Glutamatergic neuron (in vitro differentiated cells): ENCODE measurements around the gene KCNIP1. TPM values are rescaled to one million over a fixed set of nuclear protein-coding genes. Genes with fewer than 3 reads are reported as not detected.

Experiments used
- DNase-seq: peaks from one replicate; pipeline ENCODE4 v3.0.0; 2022
- H3K27ac Mint-ChIP-seq: one replicate; pipeline ENCODE4 v1.8.0; 2020; ENCODE audit warnings: mild to moderate bottlenecking, mixed read lengths, inconsistent platforms; ENCODE audit not compliant: unreplicated experiment
- H3K27me3 Mint-ChIP-seq: one replicate; pipeline ENCODE4 v1.8.0; 2020; ENCODE audit warnings: mild to moderate bottlenecking, moderate library complexity, mixed read lengths, inconsistent platforms; ENCODE audit not compliant: unreplicated experiment
- H3K36me3 Mint-ChIP-seq: one replicate; pipeline ENCODE4 v1.8.0; 2020; ENCODE audit warnings: mild to moderate bottlenecking, mixed read lengths, inconsistent platforms; ENCODE audit not compliant: unreplicated experiment
- H3K4me1 Mint-ChIP-seq: one replicate; pipeline ENCODE4 v1.8.0; 2020; ENCODE audit warnings: mild to moderate bottlenecking, low read depth, mixed read lengths, inconsistent platforms; ENCODE audit not compliant: unreplicated experiment
- H3K4me3 Mint-ChIP-seq: one replicate; pipeline ENCODE4 v1.8.0; 2020; ENCODE audit warnings: mild to moderate bottlenecking, mixed read lengths, inconsistent platforms; ENCODE audit not compliant: unreplicated experiment
- H3K9me3 Mint-ChIP-seq: one replicate; pipeline ENCODE4 v1.8.0; 2020; ENCODE audit warnings: mild to moderate bottlenecking, moderate library complexity, mixed read lengths, inconsistent platforms; ENCODE audit not compliant: unreplicated experiment
- CTCF ChIP-seq: fragments of 200-600 bp; sonication (generic); IDR thresholded peaks from one replicate; pipeline ENCODE4 v1.5.0; 2021; ENCODE audit not compliant: partially characterized antibody, unreplicated experiment
- long read RNA-seq: library from polyadenylated mRNA; unstranded; transcript quantifications from one replicate; pipeline ENCODE4 v2.0.0, GENCODE V29; 2020; ENCODE audit not compliant: unreplicated experiment
- total RNA-seq: library from RNA; stranded (reverse); fragmentation: NEBNext Ultra II Directional; extraction: Animal tissue kit (Norgen Biotek cat#: 25700); gene quantifications from one replicate; pipeline ENCODE4 v1.2.1, GENCODE V29; 2021; ENCODE audit not compliant: unreplicated experiment

KCNIP1 gene
- 0.47 TPM for total RNA-seq
- long read RNA-seq, partial matches to known transcripts, result 0 of 1 reads
- long read RNA-seq, other reads (novel, unspliced or antisense), result 1 of 1 reads

GRCh38 chr5:170503990-170504596, at the start of gene KCNIP1:
TSS of gene KCNIP1 (plus strand) at chr5:170504020.
- Mint-ChIP-seq H3K4me3 (peak within 1 kb of the TSS; percentile 83), H3K27ac (peak within 1 kb of the TSS; percentile 62), H3K9me3 (peaks cover 7% of the 10 kb centered on the region), H3K36me3 (no peaks in the 10 kb centered on the region), H3K27me3 (peaks cover 19% of the 10 kb centered on the region), H3K4me1 (peaks cover 6% of the 10 kb centered on the region)
- TF ChIP-seq CTCF, result no peak
- peak; percentile 83 for DNase-seq

GRCh38 chr5:170463426-170463825, 40.4 kb upstream of the KCNIP1 start:
- peaks cover 14% of the 10 kb centered on the region for H3K36me3 Mint-ChIP-seq
- DNase-seq, result no peak
- no peak for TF ChIP-seq CTCF
- H3K9me3 Mint-ChIP-seq, result peaks cover 4% of the 10 kb centered on the region
- H3K4me1 Mint-ChIP-seq, result no peaks in the 10 kb centered on the region
- no peak overlapping the region for H3K27ac Mint-ChIP-seq
- no peak overlapping the region for H3K4me3 Mint-ChIP-seq
- H3K27me3 Mint-ChIP-seq, result peaks cover 2% of the 10 kb centered on the region

- no peak overlapping the region for H3K27ac Mint-ChIP-seq
- TF ChIP-seq CTCF, result no peak
- DNase-seq, result no peak
- H3K4me3 Mint-ChIP-seq, result no peak overlapping the region
- peaks cover 4% of the 10 kb centered on the region for H3K9me3 Mint-ChIP-seq
- peaks cover 14% of the 10 kb centered on the region for H3K36me3 Mint-ChIP-seq
- no peaks in the 10 kb centered on the region for H3K4me1 Mint-ChIP-seq
- H3K27me3 Mint-ChIP-seq, result peaks cover 2% of the 10 kb centered on the region
Observed at GRCh38 chr5:170464280-170465127, 39.3 kb upstream of the KCNIP1 start.

- Mint-ChIP-seq H3K36me3 (no peaks in the 10 kb centered on the region), H3K9me3 (no peaks in the 10 kb centered on the region), H3K4me3 (no peak overlapping the region), H3K27ac (no peak overlapping the region), H3K4me1 (no peaks in the 10 kb centered on the region), H3K27me3 (peaks cover 2% of the 10 kb centered on the region)
- DNase-seq, result no peak
- TF ChIP-seq CTCF, result no peak
Observed at GRCh38 chr5:170466553-170466952, 37.3 kb upstream of the KCNIP1 start.
